Stimulated activated CD8-positive, alpha-beta memory T cell treated with anti-CD3 and anti-CD28 coated beads, Interleukin-15, amount 100 ng/mL, for 4 hours (primary cell): ENCODE results near the gene NUP42.
"Not testable (repeated sequence)": the region's sequence is repeated elsewhere in the genome, so short reads cannot be mapped to it uniquely, and the experiment has no call there.

Source experiments
- DNase-seq, 2 donors: peaks; one replicate each; pipeline ENCODE4 v3.0.0-alpha.2; 2020; ENCODE audit warnings: low read depth in 2 of 2

Gene NUP42

GRCh38 chr7:23181684-23182553 is at the start of gene NUP42:
Gene NUP42 (plus strand): TSS chr7:23182048. CDS start chr7:23182086, 38 bp downstream.
- DNase-seq: peak; percentile 90 to 92

- no peak for DNase-seq
Observed at GRCh38 chr7:23133797-23134196, 48.1 kb upstream of the NUP42 start.

- DNase-seq: no peak
Observed at GRCh38 chr7:23135755-23136154, 46.1 kb upstream of the NUP42 start.

GRCh38 chr7:23136216-23136615 is 45.6 kb upstream of the NUP42 start:
- no peak for DNase-seq

- no peak for DNase-seq
Observed at GRCh38 chr7:23157679-23158078, 24.2 kb upstream of the NUP42 start.

GRCh38 chr7:23158546-23158945 is 23.3 kb upstream of the NUP42 start:
- no peak for DNase-seq

GRCh38 chr7:23161482-23161881 is 20.4 kb upstream of the NUP42 start:
- DNase-seq: no peak

GRCh38 chr7:23164846-23165245 is 17.0 kb upstream of the NUP42 start:
- no peak for DNase-seq

- DNase-seq: no peak
Observed at GRCh38 chr7:23165316-23165715, 16.5 kb upstream of the NUP42 start.

- no peak for DNase-seq
Observed at GRCh38 chr7:23167691-23168090, 14.2 kb upstream of the NUP42 start.

- DNase-seq: no peak
Observed at GRCh38 chr7:23168111-23168885, 13.6 kb upstream of the NUP42 start.

GRCh38 chr7:23175938-23176337 is 5.9 kb upstream of the NUP42 start:
- DNase-seq: no peak

GRCh38 chr7:23183279-23184012 is 1.6 kb downstream of the NUP42 start:
- no peak for DNase-seq

- no peak for DNase-seq
Observed at GRCh38 chr7:23184291-23184690, 2.4 kb downstream of the NUP42 start.

- no peak for DNase-seq
Observed at GRCh38 chr7:23184709-23185359, 3.0 kb downstream of the NUP42 start.

- DNase-seq: no peak
Observed at GRCh38 chr7:23185980-23186379, 4.1 kb downstream of the NUP42 start.

- DNase-seq: no peak
Observed at GRCh38 chr7:23191022-23191421, 9.2 kb downstream of the NUP42 start.

- not testable (repeated sequence) for DNase-seq
Observed at GRCh38 chr7:23193650-23194227, 11.9 kb downstream of the NUP42 start.

- no peak for DNase-seq
Observed at GRCh38 chr7:23196306-23196705, 14.5 kb downstream of the NUP42 start.

- DNase-seq: not testable (repeated sequence)
Observed at GRCh38 chr7:23197745-23198144, 15.9 kb downstream of the NUP42 start.

GRCh38 chr7:23200331-23200730 is 18.5 kb downstream of the NUP42 start:
- no peak for DNase-seq
